GM23248 (cell line): Measurements from ENCODE around the gene RPEL1. TPM values are rescaled to one million over a fixed set of nuclear protein-coding genes. Genes with fewer than 3 reads are reported as not detected.
"Not testable (repeated sequence)": the region's sequence is repeated elsewhere in the genome, so short reads cannot be mapped to it uniquely, and the experiment has no call there.

ENCODE experiments used
- DNase-seq: peaks from one replicate; pipeline ENCODE4 v3.0.0-alpha.2; 2015
- H2AFZ ChIP-seq: fragments of 200-600 bp; sonication (generic); 2 replicates; pipeline ENCODE4 v1.6.1; 2016; ENCODE audit warnings: antibody characterized with exemption
- H3F3A ChIP-seq: fragments of 200-600 bp; sonication (generic); 2 replicates; pipeline ENCODE4 v1.6.1; 2016; ENCODE audit warnings: mild to moderate bottlenecking, antibody characterized with exemption, mixed run types; ENCODE audit not compliant: insufficient read depth
- H3K27ac ChIP-seq: fragments of 200-600 bp; sonication (generic); 2 replicates; pipeline ENCODE4 v1.5.1; 2016; ENCODE audit warnings: mild to moderate bottlenecking
- H3K27me3 ChIP-seq: fragments of 200-600 bp; sonication (generic); replicated peaks from 2 replicates; pipeline ENCODE4 v1.6.1; 2016; ENCODE audit warnings: mild to moderate bottlenecking; ENCODE audit not compliant: insufficient read depth
- H3K36me3 ChIP-seq: fragments of 200-600 bp; sonication (generic); 2 replicates; pipeline ENCODE4 v1.6.1; 2016; ENCODE audit warnings: low read depth, mild to moderate bottlenecking
- H3K4me1 ChIP-seq: fragments of 200-600 bp; sonication (generic); 2 replicates; pipeline ENCODE4 v1.6.1; 2016; ENCODE audit warnings: mild to moderate bottlenecking; ENCODE audit not compliant: insufficient read depth
- H3K4me2 ChIP-seq: fragments of 200-600 bp; sonication (generic); one replicate; pipeline ENCODE4 v1.6.1; 2016; ENCODE audit warnings: mild to moderate bottlenecking; ENCODE audit not compliant: unreplicated experiment
- H3K4me3 ChIP-seq: fragments of 200-600 bp; sonication (generic); 2 replicates; pipeline ENCODE4 v1.5.1; 2016; ENCODE audit warnings: mild to moderate bottlenecking
- H3K79me2 ChIP-seq: fragments of 200-600 bp; sonication (generic); 2 replicates; pipeline ENCODE4 v1.6.1; 2016; ENCODE audit warnings: mild to moderate bottlenecking; ENCODE audit not compliant: insufficient read depth
- H3K9ac ChIP-seq: fragments of 200-600 bp; sonication (generic); 2 replicates; pipeline ENCODE4 v1.6.1; 2016; ENCODE audit warnings: mild to moderate bottlenecking
- H3K9me2 ChIP-seq: fragments of 200-600 bp; sonication (generic); 2 replicates; pipeline ENCODE4 v1.6.1; 2016; ENCODE audit warnings: mixed run types, mild to moderate bottlenecking, moderate library complexity; ENCODE audit not compliant: insufficient read depth
- H3K9me3 ChIP-seq: fragments of 200-600 bp; sonication (generic); one replicate; pipeline ENCODE4 v1.6.1; 2017; ENCODE audit warnings: low read depth
- H4K20me1 ChIP-seq: fragments of 200-600 bp; sonication (generic); 2 replicates; pipeline ENCODE4 v1.6.0; 2016; ENCODE audit not compliant: insufficient read depth
- EZH2 ChIP-seq: fragments of 200-600 bp; sonication (generic); IDR thresholded peaks from 2 replicates; pipeline ENCODE4 v1.6.1; 2018; ENCODE audit warnings: antibody characterized with exemption, mild to moderate bottlenecking; ENCODE audit not compliant: insufficient read depth, poor library complexity, severe bottlenecking
- EZH2phosphoT487 ChIP-seq: fragments of 200-600 bp; sonication (generic); IDR thresholded peaks from 2 replicates; pipeline ENCODE4 v1.6.1; 2018; ENCODE audit warnings: antibody characterized with exemption, moderate library complexity, mild to moderate bottlenecking, low read depth; ENCODE audit not compliant: insufficient read depth
- WGBS, 2 experiments: methylation state at CpG; one replicate each; pipeline ENCODE4 v1.1.6; 2015 to 2017; ENCODE audit warnings: low lambda C conversion rate in 2 of 2, low coverage in 1 of 2; ENCODE audit errors: missing lambda C conversion rate in 2 of 2; 5-methylcytosine and 5-hydroxymethylcytosine counted together
- in situ Hi-C: fragments of 300-500 bp; cut with MboI; formaldehyde crosslinking; loops from 2 replicates; pipeline ENCODE4 v1.15.0; 2020
- polyA plus RNA-seq: library from polyadenylated mRNA; unstranded; fragments of >200 nt; fragmentation: Nextera tagmentation; extraction: Ambion mirVana; gene quantifications from 2 replicates; pipeline ENCODE4 v1.2.1, GENCODE V29; 2016
- total RNA-seq: library from RNA; depleted of rRNA; stranded (reverse); fragments of >200 nt; shearing (Covaris generic); gene quantifications from 2 replicates; pipeline ENCODE4 v1.2.3, GENCODE V29; 2014

Gene RPEL1
- total and polyA plus RNA-seq, 2 experiments from 2014 or later = 0.09 TPM; not detected in 1

DNA sequence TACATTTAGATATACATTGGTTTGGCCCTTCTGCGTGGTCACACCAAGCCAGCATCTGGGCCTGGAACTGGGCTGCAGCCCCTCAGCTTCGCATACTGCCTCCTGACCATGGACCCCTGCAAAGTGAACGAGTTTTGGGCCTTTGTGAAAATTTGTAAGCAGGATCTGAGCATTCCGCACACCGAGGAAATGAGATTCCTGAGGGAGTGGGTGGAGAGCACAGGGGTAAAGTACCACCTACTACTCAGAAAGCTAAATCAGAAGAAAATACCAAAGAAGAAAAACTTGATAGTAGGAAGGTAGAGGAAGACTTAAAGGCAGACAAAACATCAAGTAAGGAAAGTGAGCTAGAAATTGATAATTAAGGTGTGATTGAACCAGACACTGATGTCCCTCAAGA, 30.1 kb upstream of the RPEL1 start:
- Histone ChIP-seq H3K27me3 (no peaks in the 10 kb centered on the region), H3F3A (no peaks in the 10 kb centered on the region), H2AFZ (0 out of 2 replicates have a peak overlapping the region, but pooled peaks have one; percentile 51), H3K4me2 (no peak overlapping the region), H3K9me2 (no peaks in the 10 kb centered on the region), H3K4me1 (peaks cover 9% of the 10 kb centered on the region), H3K4me3 (no peak overlapping the region), H3K79me2 (no peaks in the 10 kb centered on the region), H4K20me1 (no peaks in the 10 kb centered on the region), H3K9ac (no peak overlapping the region), H3K36me3 (no peaks in the 10 kb centered on the region), H3K27ac (no peak overlapping the region), H3K9me3 (no peaks in the 10 kb centered on the region)
- DNase-seq = no peak
- TF ChIP-seq EZH2 = no peak
- TF ChIP-seq EZH2phosphoT487 = no peak
- WGBS, 2 experiments = 80 to 82% methylated on average over 5 of the region's 5 CpGs
- in situ Hi-C loops = no loop called here

DNA sequence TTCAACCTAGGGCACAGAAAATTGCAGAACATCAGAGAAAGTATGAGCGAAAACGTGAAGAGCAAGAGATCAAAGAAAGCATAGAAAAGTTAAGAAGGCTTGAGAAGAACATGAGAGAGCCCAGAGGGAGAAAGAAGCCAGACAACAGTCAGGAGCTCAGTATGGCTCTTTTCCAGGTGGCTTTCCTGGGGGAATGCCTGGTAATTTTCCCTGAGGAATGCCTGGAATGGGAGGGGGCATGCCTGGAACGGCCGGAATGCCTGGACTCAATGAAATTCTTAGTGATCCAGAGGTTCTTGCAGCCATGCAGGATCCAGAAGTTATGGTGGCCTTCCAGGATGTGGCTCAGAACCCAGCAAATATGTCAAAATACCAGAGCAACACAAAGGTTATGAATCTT, 29.3 kb upstream of the RPEL1 start:
- H3K9me3 ChIP-seq, H3K79me2 ChIP-seq, H4K20me1 ChIP-seq, H3F3A ChIP-seq, H3K27me3 ChIP-seq, H3K9me2 ChIP-seq, in situ Hi-C loops, DNase-seq, H3K36me3 ChIP-seq, H3K4me3 ChIP-seq, H3K9ac ChIP-seq, H3K4me1 ChIP-seq, H3K27ac ChIP-seq: not testable (repeated sequence)
- peak overlapping the region; percentile 51 for H2AFZ ChIP-seq
- WGBS, 2 experiments = 16 to 27% methylated on average over 4 of the region's 4 CpGs
- peak overlapping the region; percentile 27 for H3K4me2 ChIP-seq

DNA sequence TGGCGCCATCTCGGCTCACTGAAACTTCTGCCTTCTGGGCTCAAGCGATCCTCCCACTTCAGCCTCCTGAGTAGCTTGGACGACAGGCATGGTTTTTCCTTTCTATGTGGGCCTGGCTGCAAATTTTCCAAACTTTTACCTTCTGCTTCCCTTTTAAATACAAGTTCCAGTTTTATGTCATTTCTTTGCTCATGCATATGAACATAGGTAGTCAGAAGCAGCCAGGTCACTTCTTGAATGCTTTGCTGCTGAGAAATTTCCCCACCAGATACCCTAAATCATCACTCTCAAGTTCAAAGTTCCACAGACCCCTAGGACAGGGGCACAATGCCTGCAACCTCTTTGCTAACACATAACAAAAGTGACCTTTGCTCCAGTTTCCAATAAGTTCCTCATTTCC, 21.6 kb upstream of the RPEL1 start:
- Histone ChIP-seq H3K9me2 (no peaks in the 10 kb centered on the region), H3K27ac (no peak overlapping the region), H3K27me3 (no peaks in the 10 kb centered on the region), H3K4me2 (no peak overlapping the region), H4K20me1 (no peaks in the 10 kb centered on the region), H3K79me2 (no peaks in the 10 kb centered on the region), H3K9me3 (no peaks in the 10 kb centered on the region), H3K36me3 (no peaks in the 10 kb centered on the region), H3K9ac (no peak overlapping the region), H3F3A (peaks cover 24% of the 10 kb centered on the region), H2AFZ (no peak overlapping the region), H3K4me3 (no peak overlapping the region), H3K4me1 (peaks cover 15% of the 10 kb centered on the region; the same call in 1 of the 2 replicates)
- in situ Hi-C loops = no loop called here
- DNase-seq = no peak
- 72 to 78% methylated on average over 4 of the region's 4 CpGs for WGBS, 2 experiments
- TF ChIP-seq EZH2phosphoT487 (no peak), EZH2 (no peak)

DNA sequence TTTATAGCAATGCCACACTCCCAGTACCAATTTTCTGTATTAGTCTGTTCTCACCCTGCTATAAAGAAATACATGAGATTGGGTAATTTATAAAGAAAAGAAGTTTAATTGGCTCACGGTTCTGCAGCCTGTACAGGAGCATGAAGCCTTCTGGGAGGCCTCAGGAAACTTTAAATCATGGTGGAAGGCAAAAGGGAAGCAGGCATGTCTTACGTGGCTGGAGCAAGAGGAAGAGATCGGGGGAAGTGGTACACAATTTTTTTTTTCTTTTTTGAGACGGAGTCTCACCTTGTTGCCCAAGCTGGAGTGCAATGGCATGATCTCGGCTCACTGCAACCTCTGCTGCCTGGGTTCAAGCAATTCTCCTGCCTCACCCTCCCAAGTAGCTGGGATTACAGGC, 21.0 kb upstream of the RPEL1 start:
- Histone ChIP-seq H3F3A (peaks cover 29% of the 10 kb centered on the region), H3K4me1 (peaks cover 19% of the 10 kb centered on the region)
- in situ Hi-C loops, H2AFZ ChIP-seq, H3K9me3 ChIP-seq, H3K9me2 ChIP-seq, H3K4me3 ChIP-seq, DNase-seq, H3K9ac ChIP-seq, H3K27ac ChIP-seq, H4K20me1 ChIP-seq, H3K79me2 ChIP-seq, H3K36me3 ChIP-seq, H3K27me3 ChIP-seq, H3K4me2 ChIP-seq: not testable (repeated sequence)
- WGBS, 2 experiments = 58 to 62% methylated on average over 5 of the region's 5 CpGs

DNA sequence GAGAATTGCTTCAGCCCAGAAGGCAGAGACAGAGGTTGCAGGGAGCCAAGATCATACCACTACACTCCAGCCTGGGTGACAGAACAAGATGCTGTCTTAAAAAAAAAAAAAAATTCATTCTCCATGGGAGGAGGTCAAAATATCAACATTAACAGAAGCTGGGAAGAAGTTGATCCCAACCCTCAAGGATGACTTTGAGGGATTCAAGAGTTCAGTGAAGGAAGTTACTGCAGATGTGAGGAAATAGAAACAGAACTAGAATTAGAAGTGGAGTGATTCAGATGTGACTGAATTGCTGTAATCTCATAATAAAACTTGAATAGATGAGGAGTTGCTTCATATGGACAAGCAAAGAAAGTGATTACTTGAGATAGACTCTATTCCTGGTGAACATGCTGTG, 19.7 kb upstream of the RPEL1 start:
- Histone ChIP-seq H3K36me3 (no peaks in the 10 kb centered on the region), H3K79me2 (no peaks in the 10 kb centered on the region), H4K20me1 (no peaks in the 10 kb centered on the region), H3K9me2 (no peaks in the 10 kb centered on the region), H3K4me3 (no peak overlapping the region), H3F3A (peaks cover 38% of the 10 kb centered on the region), H3K27ac (peak overlapping the region; percentile 20), H3K27me3 (no peaks in the 10 kb centered on the region), H3K4me1 (peaks cover 32% of the 10 kb centered on the region), H3K4me2 (no peak overlapping the region), H2AFZ (no peak overlapping the region), H3K9me3 (no peaks in the 10 kb centered on the region), H3K9ac (no peak overlapping the region)
- in situ Hi-C loops = no loop called here
- TF ChIP-seq EZH2 (no peak), EZH2phosphoT487 (no peak)
- DNase-seq = peak; percentile 61
